ENCODE results near the gene EPS8.
"Not testable (repeated sequence)": the region's sequence is repeated elsewhere in the genome, so short reads cannot be mapped to it uniquely, and the experiment has no call there.

The EPS8 gene

DNA sequence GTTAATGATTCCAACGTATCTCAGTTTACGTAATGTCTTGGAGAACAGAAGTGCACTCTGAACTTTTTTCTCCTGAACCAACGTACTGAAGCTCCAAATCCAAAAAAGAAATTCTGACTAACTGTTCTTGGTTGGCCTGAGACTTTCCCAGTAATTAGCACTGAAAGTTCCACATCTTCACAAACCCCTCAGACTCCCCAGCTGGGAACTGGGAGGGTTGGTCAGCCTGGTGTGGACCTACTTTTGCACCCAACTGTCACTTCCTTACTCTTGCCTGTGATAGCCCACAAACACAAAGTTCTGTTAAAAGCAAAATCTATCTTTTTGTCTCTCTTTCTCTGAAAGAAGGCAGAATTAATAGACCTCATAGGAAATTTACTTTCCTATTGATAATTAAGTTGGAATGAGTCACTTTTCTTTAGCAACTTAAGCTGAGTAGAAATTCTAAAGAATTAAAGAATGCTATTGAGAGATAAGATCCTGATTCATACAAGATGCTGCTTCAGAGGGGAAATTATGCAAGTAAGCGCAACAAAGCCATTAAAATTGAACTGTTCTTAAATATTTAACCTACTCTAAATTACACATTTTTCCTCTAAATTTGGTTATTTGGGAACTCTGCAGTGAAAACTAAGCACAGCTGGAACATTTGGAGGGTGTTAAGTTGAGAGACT lies 155.0 kb downstream of the EPS8 start:
- DNase-seq: no peak

DNA sequence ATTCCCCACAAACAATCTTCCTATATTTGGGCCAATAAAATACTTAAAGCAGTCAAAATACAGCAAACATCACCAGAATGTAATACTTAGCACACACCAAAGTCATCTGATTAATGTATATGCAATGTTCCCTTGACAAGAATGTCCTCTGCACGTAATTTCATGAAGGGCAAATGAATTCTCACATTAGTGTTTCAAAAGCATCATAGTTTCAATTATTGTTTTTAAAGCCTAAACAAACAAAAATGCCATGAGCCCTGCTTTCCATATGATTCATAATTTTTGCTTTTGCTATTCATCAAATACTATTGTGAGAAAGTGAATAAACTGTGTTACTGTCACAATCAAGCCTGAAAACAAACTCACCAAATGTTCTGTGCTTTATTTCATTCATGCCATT lies 156.0 kb downstream of the EPS8 start:
- DNase-seq: no peak

- no peak for DNase-seq
Measured at GRCh38 chr12:15632708-15633107, 156.5 kb downstream of the EPS8 start.

DNA sequence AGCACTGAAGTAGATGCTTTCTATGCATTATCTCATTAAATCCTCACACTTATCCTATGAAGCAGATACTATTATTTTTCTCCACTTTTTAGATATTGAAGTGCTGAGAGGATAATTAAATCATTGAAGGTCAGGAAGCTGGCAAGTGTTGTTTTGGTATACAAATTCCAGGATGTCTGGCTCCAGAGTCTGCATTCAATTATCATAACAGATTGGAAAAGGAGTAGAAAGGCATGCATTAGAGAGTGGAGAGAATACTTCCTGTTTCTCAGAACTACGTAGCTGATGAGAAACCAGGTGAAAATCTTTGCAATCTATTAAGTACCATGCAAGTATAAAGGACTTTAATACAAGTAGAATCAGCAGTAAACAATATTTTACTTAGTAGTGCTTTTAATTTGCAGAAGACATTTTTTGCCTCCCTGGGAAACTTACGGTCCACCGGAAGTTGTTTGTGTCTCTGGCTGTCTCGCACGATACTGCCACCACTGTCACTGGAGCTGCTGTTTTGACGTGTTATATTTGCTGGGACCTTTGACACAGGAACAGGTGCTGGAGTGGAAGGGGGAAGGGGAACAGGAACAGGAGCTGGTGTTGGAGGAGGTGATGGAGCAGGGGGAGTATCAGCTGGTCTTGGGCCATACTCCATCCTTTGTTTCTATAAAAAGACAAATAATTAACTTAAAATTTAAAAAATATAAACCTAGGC lies 158.0 kb downstream of the EPS8 start:
- no peak for DNase-seq

DNA sequence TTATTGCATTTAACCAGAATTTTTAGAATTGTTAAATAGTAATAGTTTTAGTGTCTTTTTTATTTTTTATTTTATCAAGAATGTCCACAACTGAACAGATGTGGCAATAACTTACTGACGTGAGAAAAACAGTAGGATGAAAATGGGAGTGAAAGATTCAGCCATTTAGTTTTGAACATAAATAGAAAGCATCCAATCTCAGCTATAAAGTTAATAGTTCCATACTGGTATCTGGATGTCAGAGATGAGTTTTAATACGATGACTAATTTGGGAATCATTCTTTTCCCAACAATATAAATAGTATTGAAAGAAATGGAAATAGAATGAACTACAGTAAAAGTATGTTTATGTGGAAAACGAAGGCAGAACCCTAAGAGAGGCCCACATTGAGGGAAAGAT lies 159.4 kb downstream of the EPS8 start:
- no peak for DNase-seq

- no peak for DNase-seq
Measured at GRCh38 chr12:15629108-15629507, 160.1 kb downstream of the EPS8 start.

- no peak for DNase-seq
Measured at GRCh38 chr12:15627995-15628945, 160.9 kb downstream of the EPS8 start.

- no peak for DNase-seq
Measured at GRCh38 chr12:15625075-15625474, 164.1 kb downstream of the EPS8 start.

DNA sequence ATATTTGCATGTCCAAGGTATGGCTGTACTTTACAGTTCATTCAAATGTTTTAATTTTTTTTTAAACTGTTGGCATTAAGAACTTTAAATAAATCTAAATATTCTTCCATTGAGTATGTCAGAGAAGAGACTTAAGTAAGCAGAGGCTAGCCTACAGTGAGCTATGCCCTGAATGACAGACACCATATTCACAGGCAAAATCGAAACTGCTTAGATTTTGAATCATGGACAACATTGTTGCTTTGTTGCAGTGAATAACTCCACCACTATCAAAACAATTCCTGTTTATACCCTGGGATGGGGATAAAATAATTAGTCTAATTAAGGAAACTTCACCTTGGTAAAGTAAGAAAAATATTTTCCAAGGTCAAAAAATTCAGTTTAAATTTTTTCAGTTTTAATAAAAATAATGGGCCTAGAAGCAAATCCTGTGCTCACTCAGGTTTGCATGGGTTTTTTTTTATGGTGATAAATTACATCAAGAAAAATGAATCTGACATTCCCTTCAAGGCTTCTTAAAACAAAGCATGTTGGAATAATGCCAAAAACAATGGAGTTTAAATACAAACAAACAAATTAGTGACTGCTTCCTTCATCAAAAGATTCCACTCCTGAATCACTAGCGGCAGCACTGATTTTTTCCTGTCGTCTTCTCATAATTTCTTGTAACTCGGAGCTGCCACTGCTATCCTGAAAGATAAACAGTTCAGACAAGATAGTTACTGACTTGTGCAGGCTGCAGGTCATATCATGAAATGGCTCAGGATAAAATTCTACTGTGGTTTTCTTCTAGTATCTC lies 168.2 kb downstream of the EPS8 start:
- DNase-seq: no peak

DNA sequence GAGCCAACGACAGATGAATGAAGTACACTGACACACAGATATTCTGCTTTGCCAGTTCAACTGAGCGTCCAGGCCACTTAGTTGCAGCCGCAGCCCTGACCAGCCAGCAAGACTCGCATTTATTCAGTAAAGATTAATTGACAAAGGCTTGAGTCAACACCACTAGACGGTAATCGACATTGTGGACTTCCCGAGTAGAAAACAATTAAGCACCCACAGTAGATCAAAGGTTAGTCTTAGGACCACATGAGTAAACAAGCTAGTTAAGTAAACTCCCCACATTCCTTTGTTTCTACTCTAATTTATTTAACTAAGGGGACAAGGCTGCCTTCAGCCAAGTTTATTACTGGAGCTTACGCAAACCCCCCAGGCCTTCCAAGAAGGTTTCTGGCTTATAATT lies 172.7 kb downstream of the EPS8 start:
- not testable (repeated sequence) for DNase-seq

DNA sequence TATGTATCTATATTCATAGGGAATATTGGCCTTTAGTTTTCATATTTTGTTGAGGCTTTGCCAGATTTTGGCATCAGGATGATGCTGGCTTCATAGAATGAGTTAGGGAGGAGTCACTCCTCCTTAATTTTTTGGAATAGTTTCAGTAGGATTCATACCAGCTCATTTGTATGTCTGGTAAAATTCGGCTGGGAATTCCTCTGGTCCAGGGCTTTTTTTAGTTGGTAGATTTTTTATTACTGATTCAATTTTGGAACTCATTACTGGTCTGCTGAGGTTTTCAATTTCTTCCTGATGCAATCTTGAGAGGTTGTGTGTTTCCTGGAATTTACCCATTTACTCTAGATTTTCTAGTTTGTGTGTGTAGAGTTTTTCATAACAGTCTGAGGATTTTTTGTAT lies 175.2 kb downstream of the EPS8 start:
- no peak for DNase-seq

- no peak for DNase-seq
Measured at GRCh38 chr12:15608941-15609340, 180.2 kb downstream of the EPS8 start.

- no peak for DNase-seq
Measured at GRCh38 chr12:15608406-15608805, 180.8 kb downstream of the EPS8 start.

DNA sequence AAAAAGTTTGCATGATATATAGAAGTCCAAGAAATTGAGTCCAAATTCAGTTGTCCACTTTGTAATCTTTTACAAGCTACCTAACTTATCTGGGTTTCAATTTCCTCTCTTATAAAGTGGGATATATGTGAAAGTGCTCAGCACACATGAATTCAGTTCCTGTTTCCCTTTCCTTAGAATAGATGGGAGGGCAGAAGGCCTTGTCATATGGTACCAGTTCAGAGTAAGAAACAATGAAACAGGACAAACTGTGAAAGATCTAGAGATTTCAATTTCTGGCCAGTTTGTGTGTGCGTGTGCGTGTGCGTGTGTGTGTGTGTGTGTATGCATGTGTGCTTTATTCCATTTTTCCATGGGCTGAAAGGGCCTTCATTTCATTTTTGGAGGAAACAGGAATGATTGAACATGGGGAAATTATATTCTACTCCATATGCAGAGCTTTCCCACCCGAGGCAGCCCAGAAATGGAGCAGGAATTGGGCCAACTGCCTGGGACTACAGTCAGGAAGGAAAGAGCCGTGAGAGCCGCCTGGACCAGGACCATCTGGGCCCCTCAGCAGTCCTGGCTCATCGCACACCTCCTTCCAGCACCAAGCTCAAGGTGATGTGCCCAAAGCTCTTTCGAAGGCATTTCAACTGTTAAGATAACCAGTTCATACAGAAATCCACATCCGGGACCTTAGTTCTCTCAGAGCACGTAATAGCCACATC lies 183.2 kb downstream of the EPS8 start:
- DNase-seq: no peak

DNA sequence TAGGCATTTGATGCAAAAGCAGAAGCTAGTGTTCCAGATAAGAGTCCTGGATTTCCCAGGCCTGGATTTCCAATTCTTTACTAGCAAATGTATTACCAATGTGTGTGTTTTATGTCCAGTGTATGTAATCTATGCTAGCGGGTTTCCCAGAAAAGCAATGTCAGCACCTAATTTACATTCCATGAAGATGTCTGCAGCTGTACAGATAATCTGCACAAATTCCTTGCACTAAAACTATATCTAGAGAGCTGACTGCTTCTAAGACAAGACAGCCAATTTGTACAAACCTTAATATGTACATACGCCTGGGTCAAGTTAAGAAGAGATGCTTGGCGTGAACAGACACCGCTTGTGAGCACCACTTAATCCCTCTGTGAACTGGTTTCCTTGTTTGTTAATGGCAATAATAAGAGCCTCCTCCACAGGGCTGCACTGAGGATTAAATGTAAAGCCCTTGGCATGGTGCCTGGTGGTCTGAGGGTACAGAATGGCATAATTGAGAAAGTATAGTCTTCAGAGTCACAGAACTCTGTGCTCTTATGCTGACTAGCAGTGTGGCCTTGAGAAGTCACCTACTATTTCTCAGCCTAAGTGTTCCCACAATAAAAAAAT lies 185.6 kb downstream of the EPS8 start:
- no peak for DNase-seq

- no peak for DNase-seq
Measured at GRCh38 chr12:15602051-15602672, 187.0 kb downstream of the EPS8 start.

GRCh38 chr12:15601210-15601800 lies 187.9 kb downstream of the EPS8 start:
- DNase-seq: no peak

GRCh38 chr12:15600223-15600935 lies 188.8 kb downstream of the EPS8 start:
- no peak for DNase-seq

- DNase-seq: peak; percentile 6
Measured at GRCh38 chr12:15599266-15600037, 189.7 kb downstream of the EPS8 start.

Measured in RPMI8226 (cell line).